DOHH2 (cell line): Measurements from ENCODE around the gene HAUS5.

Source experiments
- H3F3A ChIP-seq: fragments of 200-600 bp; sonication (generic), shearing (Covaris generic); 2 replicates; pipeline ENCODE4 v1.6.0; 2016; ENCODE audit warnings: antibody characterized with exemption, mild to moderate bottlenecking; ENCODE audit not compliant: control insufficient read depth, insufficient read depth
- H3K27ac ChIP-seq: fragments of 200-600 bp; sonication (generic); 2 replicates; pipeline ENCODE4 v1.5.1; 2014; ENCODE audit warnings: low read depth, mild to moderate bottlenecking, low read length, moderate library complexity
- H3K27me3 ChIP-seq: fragments of 200-600 bp; sonication (generic); 2 replicates; pipeline ENCODE4 v1.6.1; 2014; ENCODE audit warnings: mild to moderate bottlenecking, low read length, mixed read lengths; ENCODE audit not compliant: control insufficient read depth
- H3K36me3 ChIP-seq: fragments of 200-600 bp; sonication (generic); 2 replicates; pipeline ENCODE4 v1.6.1; 2014; ENCODE audit warnings: mild to moderate bottlenecking, low read length, moderate library complexity, mixed read lengths; ENCODE audit not compliant: control insufficient read depth
- H3K4me1 ChIP-seq: fragments of 200-600 bp; sonication (generic); 2 replicates; pipeline ENCODE4 v1.6.1; 2014; ENCODE audit warnings: mild to moderate bottlenecking, low read length, mixed read lengths; ENCODE audit not compliant: control insufficient read depth
- H3K4me2 ChIP-seq: fragments of 200-600 bp; sonication (generic); 2 replicates; pipeline ENCODE4 v1.6.0; 2014; ENCODE audit warnings: mild to moderate bottlenecking, low read length, moderate library complexity
- H3K4me3 ChIP-seq: fragments of 200-600 bp; sonication (generic); 2 replicates; pipeline ENCODE4 v1.5.1; 2014; ENCODE audit warnings: mild to moderate bottlenecking, low read length, mixed read lengths
- H3K79me2 ChIP-seq: fragments of 200-600 bp; sonication (generic); 2 replicates; pipeline ENCODE4 v1.6.1; 2014; ENCODE audit warnings: mild to moderate bottlenecking, low read length, mixed read lengths; ENCODE audit not compliant: control insufficient read depth
- H3K9me2 ChIP-seq: fragments of 200-600 bp; sonication (generic); replicated peaks from 2 replicates; pipeline ENCODE4 v1.6.1; 2014; ENCODE audit warnings: mild to moderate bottlenecking, low read length, mixed read lengths; ENCODE audit not compliant: control insufficient read depth
- H3K9me3 ChIP-seq: fragments of 200-600 bp; sonication (generic); 2 replicates; pipeline ENCODE4 v1.6.1; 2014; ENCODE audit warnings: antibody characterized with exemption, low read length, mixed read lengths; ENCODE audit not compliant: control insufficient read depth, insufficient read depth
- H4K20me1 ChIP-seq: fragments of 200-600 bp; sonication (generic); 2 replicates; pipeline ENCODE4 v1.6.0; 2014; ENCODE audit warnings: low read depth, mild to moderate bottlenecking, antibody characterized with exemption, low read length, moderate library complexity; ENCODE audit not compliant: control insufficient read depth, insufficient read depth
- CTCF ChIP-seq: fragments of 200-600 bp; sonication (generic); IDR thresholded peaks from one replicate; pipeline ENCODE4 v1.5.1; 2014; ENCODE audit warnings: antibody characterized with exemption, mild to moderate bottlenecking, low read depth, low read length; ENCODE audit not compliant: poor library complexity, severe bottlenecking
- EZH2phosphoT487 ChIP-seq: fragments of 200-600 bp; sonication (generic); IDR thresholded peaks from 2 replicates; pipeline ENCODE4 v1.6.1; 2017; ENCODE audit warnings: borderline replicate concordance, mild to moderate bottlenecking, antibody characterized with exemption, low read length, moderate library complexity, mixed read lengths

Gene HAUS5

DNA sequence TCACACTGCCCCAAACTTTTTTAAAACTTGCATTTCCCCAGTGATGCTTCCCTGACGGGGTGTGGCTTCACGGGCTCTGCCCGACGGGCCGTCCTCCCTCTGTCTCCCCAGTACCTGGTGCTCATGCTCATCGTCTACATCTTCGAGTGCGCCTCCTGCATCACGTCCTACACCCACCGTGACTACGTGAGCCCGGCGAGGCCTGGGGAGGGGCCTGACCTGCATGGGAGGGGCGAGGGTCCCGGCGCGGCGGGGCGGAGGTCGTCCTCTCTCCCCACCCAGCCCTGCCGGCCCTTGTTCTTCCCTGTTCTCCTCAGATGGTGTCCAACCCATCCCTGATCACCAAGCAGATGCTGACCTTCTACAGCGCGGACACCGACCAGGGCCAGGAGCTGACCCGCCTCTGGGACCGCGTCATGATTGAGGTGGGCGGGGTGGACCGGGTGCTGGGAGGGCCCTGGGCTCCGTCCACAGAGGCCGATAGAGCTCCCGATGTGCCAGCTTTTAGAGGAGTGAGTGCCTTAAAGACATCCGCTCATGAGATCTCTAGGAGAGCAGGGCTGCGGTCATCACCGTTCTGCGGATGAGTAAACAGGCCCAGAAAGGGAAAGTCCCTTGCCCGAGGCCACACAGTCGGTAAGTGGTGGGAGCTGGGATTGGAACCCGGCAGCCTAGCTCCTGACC, 60.7 kb downstream of the HAUS5 start:
- H3K9me3 ChIP-seq = no peaks in the 10 kb centered on the region
- H3K9me2 ChIP-seq = no peaks in the 10 kb centered on the region
- H3K27ac ChIP-seq = no peak overlapping the region
- no peaks in the 10 kb centered on the region for H3K36me3 ChIP-seq
- peaks cover 20% of the 10 kb centered on the region for H3K27me3 ChIP-seq
- H3K4me2 ChIP-seq = no peak overlapping the region
- H3F3A ChIP-seq = no peaks in the 10 kb centered on the region
- H3K79me2 ChIP-seq = no peaks in the 10 kb centered on the region
- no peak overlapping the region for H3K4me3 ChIP-seq
- no peaks in the 10 kb centered on the region for H3K4me1 ChIP-seq
- no peaks in the 10 kb centered on the region for H4K20me1 ChIP-seq
- TF ChIP-seq EZH2phosphoT487 (no peak), CTCF (no peak)
